Measurements from ENCODE around the gene CMSS1. TPM values are rescaled to one million over a fixed set of nuclear protein-coding genes. Genes with fewer than 3 reads are reported as not detected.

CMSS1 gene
- total RNA-seq, 6 experiments from 2014 or later: 10.1 to 14.6 (median 11.6) TPM

DNA sequence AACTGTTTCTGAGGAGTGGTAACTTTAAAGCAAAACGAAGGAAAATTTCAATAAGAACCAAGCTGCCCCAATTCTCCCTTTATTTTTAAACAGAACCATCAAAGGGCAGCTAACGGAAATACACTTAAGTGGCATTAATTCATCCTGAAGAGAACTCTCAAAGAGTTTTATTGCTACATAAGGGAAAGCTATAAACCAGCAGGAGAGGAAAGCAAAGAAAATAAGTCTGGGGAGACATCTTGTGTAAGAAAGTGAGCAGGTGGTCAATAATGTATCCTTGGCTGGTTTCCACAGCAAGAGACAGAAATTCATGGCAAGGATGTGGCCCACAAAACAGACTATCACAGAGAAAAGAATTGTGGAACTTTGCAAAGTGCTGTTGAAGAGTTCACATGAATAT, 40.0 kb upstream of the CMSS1 start:
- H3K36me3 ChIP-seq: no peaks in the 10 kb centered on the region
- no peak for ATAC-seq
- no peak for DNase-seq
- no peak overlapping the region for H3K27ac ChIP-seq
- H3K27me3 ChIP-seq: no peaks in the 10 kb centered on the region
- H3K4me3 ChIP-seq: no peak overlapping the region
- H3K9me3 ChIP-seq: no peaks in the 10 kb centered on the region
- 39% methylated on average over 2 of the region's 2 CpGs for WGBS (ENCODE audit: insufficient coverage, low coverage, low lambda C conversion rate, missing lambda C conversion rate)
- no peaks in the 10 kb centered on the region for H3K4me1 ChIP-seq
- intact Hi-C loops (cut with DNase I): no loop called here
- TF ChIP-seq, protein P1, sequence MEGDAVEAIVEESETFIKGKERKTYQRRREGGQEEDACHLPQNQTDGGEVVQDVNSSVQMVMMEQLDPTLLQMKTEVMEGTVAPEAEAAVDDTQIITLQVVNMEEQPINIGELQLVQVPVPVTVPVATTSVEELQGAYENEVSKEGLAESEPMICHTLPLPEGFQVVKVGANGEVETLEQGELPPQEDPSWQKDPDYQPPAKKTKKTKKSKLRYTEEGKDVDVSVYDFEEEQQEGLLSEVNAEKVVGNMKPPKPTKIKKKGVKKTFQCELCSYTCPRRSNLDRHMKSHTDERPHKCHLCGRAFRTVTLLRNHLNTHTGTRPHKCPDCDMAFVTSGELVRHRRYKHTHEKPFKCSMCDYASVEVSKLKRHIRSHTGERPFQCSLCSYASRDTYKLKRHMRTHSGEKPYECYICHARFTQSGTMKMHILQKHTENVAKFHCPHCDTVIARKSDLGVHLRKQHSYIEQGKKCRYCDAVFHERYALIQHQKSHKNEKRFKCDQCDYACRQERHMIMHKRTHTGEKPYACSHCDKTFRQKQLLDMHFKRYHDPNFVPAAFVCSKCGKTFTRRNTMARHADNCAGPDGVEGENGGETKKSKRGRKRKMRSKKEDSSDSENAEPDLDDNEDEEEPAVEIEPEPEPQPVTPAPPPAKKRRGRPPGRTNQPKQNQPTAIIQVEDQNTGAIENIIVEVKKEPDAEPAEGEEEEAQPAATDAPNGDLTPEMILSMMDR (IDR thresholded peaks at IDR 0.05): no peak
- no peak for TF ChIP-seq POLR2A (IDR thresholded peaks at IDR 0.05)

DNA sequence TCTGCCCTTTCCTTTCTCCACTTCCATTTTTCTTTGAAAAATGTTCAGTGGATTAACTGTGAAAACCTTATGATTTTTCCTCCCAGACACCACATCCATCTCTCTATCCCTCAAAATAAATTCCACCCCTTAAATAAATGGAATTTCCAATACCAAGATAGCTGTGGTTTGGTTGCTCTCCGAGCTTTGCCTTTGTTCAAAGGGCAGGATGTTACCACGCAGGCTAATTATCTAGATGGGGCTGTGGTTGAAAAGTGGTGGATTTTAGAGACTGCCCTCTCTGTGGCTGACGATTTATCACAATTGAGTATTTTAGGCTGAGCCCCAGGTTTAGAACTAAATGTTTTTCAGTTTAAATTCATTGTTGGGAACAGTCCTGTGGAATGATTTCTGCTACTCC, 36.9 kb upstream of the CMSS1 start:
- intact Hi-C loops (cut with DNase I): no loop called here
- no peak for ATAC-seq

DNA sequence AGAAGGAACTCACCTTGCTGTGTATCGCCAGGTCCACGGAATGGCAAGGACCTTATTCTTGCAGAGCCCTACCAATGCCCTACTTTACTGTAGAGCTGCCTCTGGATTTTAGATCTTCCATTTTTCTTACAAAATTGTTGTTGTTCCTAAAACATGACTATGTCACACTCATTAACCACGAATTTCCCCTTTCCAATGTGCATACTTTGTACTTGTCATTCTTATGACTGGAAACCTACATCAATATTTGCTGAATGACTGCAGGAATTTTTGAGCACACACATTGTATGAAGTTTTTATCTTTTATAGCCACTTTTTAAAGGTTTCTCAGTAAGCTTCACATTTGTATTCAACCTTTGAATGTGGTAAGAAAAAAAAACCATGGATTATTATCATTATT, 35.9 kb upstream of the CMSS1 start:
- Histone ChIP-seq H3K4me3 (no peak overlapping the region), H3K9me3 (no peaks in the 10 kb centered on the region), H3K27me3 (no peaks in the 10 kb centered on the region), H3K36me3 (no peaks in the 10 kb centered on the region), H3K27ac (no peak overlapping the region), H3K4me1 (no peaks in the 10 kb centered on the region)
- 66% methylated on average over 3 of the region's 3 CpGs for WGBS (ENCODE audit: insufficient coverage, low coverage, low lambda C conversion rate, missing lambda C conversion rate)
- ATAC-seq: no peak
- no peak for DNase-seq
- TF ChIP-seq POLR2A (IDR thresholded peaks at IDR 0.05): no peak
- TF ChIP-seq, protein P1 (IDR thresholded peaks at IDR 0.05): no peak
- intact Hi-C loops (cut with DNase I): no loop called here

More for the DNA sequence above, 36.9 kb upstream of the CMSS1 start:
- Histone ChIP-seq H3K4me3 (no peak overlapping the region), H3K27ac (no peak overlapping the region), H3K4me1 (no peaks in the 10 kb centered on the region), H3K27me3 (no peaks in the 10 kb centered on the region), H3K9me3 (no peaks in the 10 kb centered on the region), H3K36me3 (no peaks in the 10 kb centered on the region)
- TF ChIP-seq, protein P1 (IDR thresholded peaks at IDR 0.05): no peak
- TF ChIP-seq POLR2A (IDR thresholded peaks at IDR 0.05): no peak
- 29% methylated on average over 3 of the region's 3 CpGs for WGBS (ENCODE audit: insufficient coverage, low coverage, low lambda C conversion rate, missing lambda C conversion rate)
- no peak for DNase-seq

DNA sequence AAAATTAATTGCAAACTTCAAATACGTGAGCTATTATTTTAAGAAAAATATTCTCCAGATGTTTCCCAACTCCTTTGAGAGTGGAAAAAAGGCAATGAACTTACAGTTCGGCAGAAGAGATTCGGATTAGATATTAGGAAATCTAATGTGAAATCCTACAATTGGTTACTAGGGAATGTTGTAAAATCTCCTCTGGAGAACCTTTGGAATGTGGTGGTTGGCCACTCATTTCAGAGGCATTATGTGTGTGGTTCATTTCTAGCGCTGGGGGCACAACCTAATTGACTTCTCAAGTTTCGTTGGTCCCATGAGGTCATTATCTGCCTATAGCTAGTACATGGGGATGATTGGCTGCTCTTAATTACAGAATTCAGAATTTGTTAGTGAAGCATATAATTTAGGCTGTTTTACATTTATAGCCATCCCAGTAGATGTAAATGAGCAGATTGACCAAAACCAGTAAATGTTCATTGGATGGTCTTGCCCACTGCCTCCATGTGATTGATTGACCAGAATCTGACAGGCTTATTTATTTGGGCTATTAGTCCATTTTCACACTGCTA, 34.6 kb upstream of the CMSS1 start:
- Histone ChIP-seq H3K36me3 (no peaks in the 10 kb centered on the region), H3K4me1 (no peaks in the 10 kb centered on the region), H3K4me3 (no peak overlapping the region), H3K27me3 (no peaks in the 10 kb centered on the region), H3K27ac (no peak overlapping the region), H3K9me3 (no peaks in the 10 kb centered on the region)
- no peak for TF ChIP-seq POLR2A (IDR thresholded peaks at IDR 0.05)
- TF ChIP-seq, protein P1 (IDR thresholded peaks at IDR 0.05): no peak
- DNase-seq: no peak
- WGBS (ENCODE audit: insufficient coverage, low coverage, low lambda C conversion rate, missing lambda C conversion rate): 76% methylated on average over 5 of the region's 5 CpGs
- intact Hi-C loops (cut with DNase I): no loop called here
- no peak for ATAC-seq

All from right lobe of liver (tissue), 6 donors.